Hypothalamus (tissue), 51 donors: ENCODE results near the gene KIF5C.
A peak's percentile ranks its signal among the peaks of the same experiment; 100 is the strongest.
"Not testable (repeated sequence)": the region's sequence is repeated elsewhere in the genome, so short reads cannot be mapped to it uniquely, and the experiment has no call there.

Source experiments
- DNase-seq, 51 donors: peaks; one replicate each; lab custom pipeline; 2025; lab: John Stamatoyannopoulos, UW

KIF5C gene

GRCh38 chr2:148959745-148960144 is 84.7 kb downstream of the KIF5C start:
- DNase-seq: no peak

- no peak for DNase-seq
These were observed 85.5 kb downstream of the KIF5C start for GRCh38 chr2:148960483-148960882.

GRCh38 chr2:148963461-148963860 is 88.4 kb downstream of the KIF5C start:
- no peak for DNase-seq

GRCh38 chr2:148965623-148966437 is 90.8 kb downstream of the KIF5C start:
- DNase-seq: no peak

- no peak for DNase-seq
These were observed 91.4 kb downstream of the KIF5C start for GRCh38 chr2:148966438-148966758.

- DNase-seq: peak in 1 of 51 donors; percentile 35
These were observed 92.0 kb downstream of the KIF5C start for GRCh38 chr2:148967056-148967455.

GRCh38 chr2:148967578-148967977 is 92.6 kb downstream of the KIF5C start:
- no peak for DNase-seq

- DNase-seq: no peak
These were observed 93.3 kb downstream of the KIF5C start for GRCh38 chr2:148968301-148968700.

GRCh38 chr2:148968776-148969319 is 93.8 kb downstream of the KIF5C start:
- no peak for DNase-seq

- no peak for DNase-seq
These were observed 94.6 kb downstream of the KIF5C start for GRCh38 chr2:148969659-148970061.

GRCh38 chr2:148970385-148970784 is 95.4 kb downstream of the KIF5C start:
- DNase-seq: no peak

- DNase-seq: no peak
These were observed 96.5 kb downstream of the KIF5C start for GRCh38 chr2:148971547-148971946.

GRCh38 chr2:148974095-148974494 is 99.1 kb downstream of the KIF5C start:
- DNase-seq: no peak

GRCh38 chr2:148978026-148978685 is 103.1 kb downstream of the KIF5C start:
- DNase-seq: peak in 1 of 51 donors; percentile 21

GRCh38 chr2:148978706-148979105 is 103.7 kb downstream of the KIF5C start:
- DNase-seq: no peak

- DNase-seq: no peak
These were observed 104.3 kb downstream of the KIF5C start for GRCh38 chr2:148979164-148979918.

- DNase-seq: no peak
These were observed 104.9 kb downstream of the KIF5C start for GRCh38 chr2:148979919-148980277.

- DNase-seq: not testable (repeated sequence)
These were observed 105.5 kb downstream of the KIF5C start for GRCh38 chr2:148980496-148980895.

- peak in 2 of 51 donors; percentile 16 to 18 for DNase-seq
These were observed 106.3 kb downstream of the KIF5C start for GRCh38 chr2:148981324-148981723.

GRCh38 chr2:148981781-148982180 is 106.8 kb downstream of the KIF5C start:
- no peak for DNase-seq

GRCh38 chr2:148982282-148982681 is 107.3 kb downstream of the KIF5C start:
- peak in 3 of 51 donors; percentile 22 to 28 (median 25) for DNase-seq
